Uterus (tissue), 4 donors: ENCODE data around the gene SECISBP2L. TPM values are rescaled to one million over a fixed set of nuclear protein-coding genes. Genes with fewer than 3 reads are reported as not detected.
A peak's percentile ranks its signal among the peaks of the same experiment; 100 is the strongest.

Experiments
- DNase-seq, 2 donors: peaks; one replicate each; pipeline ENCODE4 v3.0.0-alpha.2; 2019 to 2020
- H3K27ac ChIP-seq, 2 donors: fragments of 200-600 bp; sonication (generic); 1 replicate in 1 of 2; 2 replicates in 1 of 2; pipeline ENCODE4 v1.5.1; 2016 to 2018
- H3K27me3 ChIP-seq, 2 donors: fragments of 200-600 bp; sonication (generic); one replicate each; pipeline ENCODE4 v1.5.1; 2018 to 2019; ENCODE audit warnings: control low read depth in 1 of 2
- H3K36me3 ChIP-seq, 2 donors: fragments of 200-600 bp; sonication (generic); one replicate each; pipeline ENCODE4 v1.5.1; 2019; ENCODE audit warnings: control low read depth in 1 of 2
- H3K4me1 ChIP-seq, 2 donors: fragments of 200-600 bp; sonication (generic); one replicate each; pipeline ENCODE4 v1.5.1; 2018 to 2019; ENCODE audit warnings: control low read depth in 1 of 2
- H3K4me3 ChIP-seq, 2 donors: fragments of 200-600 bp; sonication (generic); 1 replicate in 1 of 2; 2 replicates in 1 of 2; pipeline ENCODE4 v1.5.1; 2018 to 2019; ENCODE audit warnings: mild to moderate bottlenecking in 1 of 2
- H3K9me3 ChIP-seq, 2 donors: fragments of 200-600 bp; sonication (generic); one replicate each; pipeline ENCODE4 v1.5.1; 2019; ENCODE audit warnings: control low read depth in 1 of 2
- CTCF ChIP-seq, 4 experiments: fragments of 200-600 bp in 2 of 4; fragments of 450-650 bp in 2 of 4; sonication (generic) in 2 of 4; IDR thresholded peaks; one replicate each; pipeline ENCODE4 v1.5.1; 2016 to 2019; ENCODE audit warnings: antibody characterized with exemption in 4 of 4, mild to moderate bottlenecking in 2 of 4, moderate library complexity in 1 of 4
- POLR2A ChIP-seq, 2 donors: fragments of 450-650 bp; IDR thresholded peaks; one replicate each; pipeline ENCODE4 v1.6.1; 2016; ENCODE audit warnings: antibody characterized with exemption in 2 of 2, mild to moderate bottlenecking in 1 of 2, moderate library complexity in 1 of 2
- intact Hi-C: fragments of 100-400 bp; cut with DNase I; formaldehyde crosslinking; loops from one replicate; pipeline ENCODE4 v1.15.1; 2023; ENCODE audit warnings: low total_unique reads
- total RNA-seq, 4 donors: library from RNA; depleted of rRNA in 3 of 4; stranded (reverse); fragments of >200 nt in 3 of 4; gene quantifications; one replicate each; pipeline versions ENCODE4 v1.1.0 to v1.2.4, GENCODE V29; 2014 to 2023
- donor health status: DM: yes; HTN: yes; CAD: no.

The SECISBP2L gene
- 10 to 100 TPM; 24.8 to 73.9 (median 47.6) TPM for total RNA-seq

GRCh38 chr15:49046220-49047102 lies at the start of gene SECISBP2L:
Gene SECISBP2L, minus strand, starts transcription at chr15:49046446. Its CDS starts 147 bp downstream, at chr15:49046299.
- peak within 1 kb of the TSS; percentile 78 to 83 for H3K27ac ChIP-seq
- no peaks in the 10 kb centered on the region for H3K27me3 ChIP-seq
- H3K4me3 ChIP-seq = peak within 1 kb of the TSS; percentile 88 to 94
- peak; percentile 92 to 93 for DNase-seq
- H3K36me3 ChIP-seq = no peaks in the 10 kb centered on the region
- no peaks in the 10 kb centered on the region for H3K9me3 ChIP-seq
- TF ChIP-seq POLR2A (IDR thresholded peaks at IDR 0.05) = peak; percentile 69 to 79
- no peak for TF ChIP-seq CTCF (IDR thresholded peaks at IDR 0.05)
- intact Hi-C loops = no loop called here
- peaks cover 0 to 26% of the 10 kb centered on the region in 2 donors for H3K4me1 ChIP-seq

- TF ChIP-seq POLR2A (IDR thresholded peaks at IDR 0.05) (no peak), CTCF (IDR thresholded peaks at IDR 0.05) (no peak)
- H3K36me3 ChIP-seq = no peaks in the 10 kb centered on the region
- H3K4me1 ChIP-seq = no peaks in the 10 kb centered on the region
- H3K27ac ChIP-seq = no peak overlapping the region
- no peak overlapping the region for H3K4me3 ChIP-seq
- H3K27me3 ChIP-seq = no peaks in the 10 kb centered on the region
- intact Hi-C loops = no loop called here
- DNase-seq = no peak
- H3K9me3 ChIP-seq = no peaks in the 10 kb centered on the region
These were observed 48.7 kb upstream of the SECISBP2L start for GRCh38 chr15:49094923-49095322.

GRCh38 chr15:49093252-49094105 lies 47.2 kb upstream of the SECISBP2L start:
- Histone ChIP-seq H3K4me3 (no peak overlapping the region), H3K9me3 (no peaks in the 10 kb centered on the region), H3K36me3 (no peaks in the 10 kb centered on the region), H3K27me3 (no peaks in the 10 kb centered on the region), H3K4me1 (no peaks in the 10 kb centered on the region), H3K27ac (no peak overlapping the region)
- TF ChIP-seq POLR2A (IDR thresholded peaks at IDR 0.05) = no peak
- TF ChIP-seq CTCF (IDR thresholded peaks at IDR 0.05) = no peak
- no peak for DNase-seq
- intact Hi-C loops = no loop called here

GRCh38 chr15:49088996-49089395 lies 42.8 kb upstream of the SECISBP2L start:
- Histone ChIP-seq H3K27ac (no peak overlapping the region), H3K4me3 (no peak overlapping the region), H3K27me3 (no peaks in the 10 kb centered on the region), H3K36me3 (no peaks in the 10 kb centered on the region), H3K4me1 (no peaks in the 10 kb centered on the region), H3K9me3 (no peaks in the 10 kb centered on the region)
- no peak for TF ChIP-seq POLR2A (IDR thresholded peaks at IDR 0.05)
- no peak for TF ChIP-seq CTCF (IDR thresholded peaks at IDR 0.05)
- DNase-seq = no peak
- intact Hi-C loops = no loop called here
